Left lobe of liver (tissue), 2 donors: ENCODE data around the gene DNAH14. TPM values are rescaled to one million over a fixed set of nuclear protein-coding genes. Genes with fewer than 3 reads are reported as not detected.
"Not testable (repeated sequence)": the region's sequence is repeated elsewhere in the genome, so short reads cannot be mapped to it uniquely, and the experiment has no call there.

Source experiments
- ATAC-seq: fragments of 200-7000 bp; cut with Tn5 transposase; one replicate; pipeline ENCODE4 v1.9.1; 2020; ENCODE audit warnings: mild to moderate bottlenecking, moderate library complexity
- DNase-seq: peaks from one replicate; pipeline ENCODE4 v3.0.0-alpha.2; 2020; ENCODE audit warnings: low spot score
- total RNA-seq: library from RNA; stranded (reverse); gene quantifications from one replicate; pipeline ENCODE4 v1.2.1, GENCODE V29; 2021
- donor health status: DM: no; HTN: no; CAD: no; lungs with moderate emphysema.
- donor health status: DM: no; HTN: yes; CAD: no.

The DNAH14 gene
- total RNA-seq, 1 donor from 2014 or later: 5.9 TPM

DNA sequence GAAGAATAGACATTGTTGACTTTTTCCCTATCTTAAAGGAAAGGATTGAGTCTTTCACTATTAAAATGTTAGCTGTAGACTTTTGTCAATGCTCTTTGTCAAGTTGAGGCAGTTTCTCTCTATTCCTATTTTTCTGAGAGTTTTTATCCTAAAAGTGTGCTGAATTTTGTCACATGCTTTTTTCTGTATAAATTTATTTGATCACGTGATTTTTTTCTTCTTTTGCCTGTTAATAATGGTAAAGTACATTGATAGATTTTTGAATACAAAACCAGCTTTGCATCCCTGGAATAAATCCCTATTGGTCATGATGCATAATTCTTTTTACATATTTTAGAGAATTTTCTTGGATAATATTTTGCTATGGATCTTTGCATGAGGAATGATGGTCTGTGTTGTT, 60.1 kb downstream of the DNAH14 start:
- DNase-seq: no peak
- no peak for ATAC-seq

DNA sequence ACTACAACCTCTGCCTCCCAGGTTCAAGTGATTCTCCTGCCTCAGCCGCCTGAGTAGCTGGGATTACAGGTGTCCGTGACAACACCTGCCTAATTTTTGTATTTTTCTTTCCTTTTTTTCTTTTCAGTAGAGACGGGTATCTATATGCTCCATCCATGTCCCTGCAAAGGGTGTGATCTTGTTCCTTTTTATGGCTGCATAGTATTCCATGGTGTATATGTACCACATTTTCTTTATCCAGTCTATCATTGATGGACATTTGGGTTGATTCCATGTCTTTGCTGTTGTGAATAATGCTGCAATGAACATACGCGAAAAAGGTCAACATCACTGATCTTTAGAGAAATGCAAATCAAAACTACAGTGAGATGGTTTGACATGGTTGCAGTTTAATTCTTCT, 62.1 kb downstream of the DNAH14 start:
- not testable (repeated sequence) for DNase-seq, ATAC-seq

DNA sequence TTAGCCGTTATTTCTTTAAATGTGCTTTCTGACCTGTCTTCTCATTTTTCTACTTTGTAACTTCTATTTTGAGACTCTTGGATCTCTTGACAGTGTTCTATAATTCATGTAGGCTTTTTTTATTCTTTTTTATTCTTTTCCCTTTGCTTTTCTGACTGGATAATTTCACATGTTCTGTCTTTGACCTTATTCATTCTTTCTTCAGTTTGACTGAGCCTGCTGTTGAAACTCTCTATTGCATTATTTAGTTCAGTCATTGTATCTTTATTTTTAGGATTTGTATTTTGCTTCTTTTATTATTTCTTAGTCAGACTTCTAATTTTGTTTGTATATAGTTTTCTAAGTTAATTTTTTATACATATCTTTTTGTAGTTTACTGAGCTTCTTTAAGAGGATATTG, 66.1 kb downstream of the DNAH14 start:
- ATAC-seq (no peak), DNase-seq (no peak)

DNA sequence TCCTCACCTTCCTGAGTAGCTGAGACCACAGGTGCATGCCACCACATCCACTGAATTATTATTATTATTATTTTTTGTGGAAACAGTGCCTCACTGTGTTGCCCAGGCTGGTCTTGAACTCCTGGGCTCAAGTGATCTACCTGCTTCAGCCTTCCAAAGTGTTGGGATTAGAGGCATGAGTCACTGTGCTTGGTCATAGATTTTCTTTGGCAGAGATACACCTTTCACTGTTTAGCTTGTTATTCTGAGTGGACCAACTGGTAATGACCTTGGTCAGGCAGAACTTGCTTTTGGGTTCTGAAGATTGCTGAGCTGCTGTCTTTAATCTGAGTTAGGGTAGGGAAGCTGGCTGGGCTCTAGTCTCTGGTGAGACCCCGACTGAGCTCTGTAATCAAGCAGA, 66.8 kb downstream of the DNAH14 start:
- DNase-seq: no peak
- no peak for ATAC-seq

DNA sequence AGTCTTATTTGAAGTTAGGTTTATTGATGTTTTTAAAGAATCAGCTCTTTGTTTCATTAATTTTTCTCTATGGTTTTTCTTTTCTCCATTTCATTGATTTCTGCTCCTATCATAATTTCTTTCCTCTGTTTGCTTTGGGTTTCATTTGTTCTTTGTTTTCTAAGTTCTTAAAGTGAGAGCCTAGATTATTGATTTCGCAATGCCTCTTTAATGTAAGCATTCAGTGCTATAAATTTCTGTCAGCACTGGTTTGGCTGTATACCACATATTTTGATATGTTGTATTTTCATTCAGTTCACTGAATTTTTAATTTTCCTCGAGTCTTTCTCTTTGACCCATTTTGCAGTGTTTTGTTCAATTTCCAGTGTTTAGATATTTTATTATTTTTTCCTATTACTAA, 68.7 kb downstream of the DNAH14 start:
- ATAC-seq (no peak), DNase-seq (no peak)

DNA sequence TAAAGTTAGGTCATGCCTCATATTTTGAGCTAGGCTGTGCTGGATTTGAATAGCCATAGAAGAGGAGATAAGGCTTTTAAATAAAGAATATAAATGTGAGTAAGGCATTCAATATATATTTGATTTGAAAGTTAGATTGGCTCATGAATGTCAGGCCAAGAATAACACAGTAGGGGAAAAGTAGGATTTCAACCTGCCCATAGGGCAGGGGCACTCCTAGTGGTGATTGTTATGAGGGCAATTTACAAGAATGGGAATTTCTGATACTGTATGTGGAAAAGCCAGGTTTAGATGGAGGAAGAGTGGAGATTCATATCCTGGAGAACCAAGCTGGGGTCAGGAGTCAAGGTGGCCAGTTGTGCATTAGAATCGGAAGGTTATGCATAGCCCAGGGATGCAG, 74.9 kb downstream of the DNAH14 start:
- ATAC-seq (no peak), DNase-seq (no peak)

DNA sequence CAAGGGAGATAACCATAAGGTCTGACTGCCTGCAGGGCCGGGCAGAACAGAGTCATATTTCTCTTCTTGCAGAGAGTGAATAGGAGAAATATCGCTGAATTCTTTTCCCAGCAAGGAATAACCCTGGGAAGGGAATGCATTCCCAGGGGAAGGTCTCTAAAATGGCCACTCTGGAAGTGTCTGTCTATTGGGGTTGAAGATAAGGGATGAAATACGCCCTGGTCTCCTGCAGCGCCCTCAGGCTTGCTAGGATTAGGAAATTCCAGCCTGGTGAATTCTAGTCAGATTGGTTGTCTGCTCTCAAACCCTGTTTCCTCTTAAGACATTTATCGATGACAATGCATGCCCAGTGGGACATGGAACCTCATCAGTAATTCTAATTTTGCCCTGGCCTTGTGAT, 76.9 kb downstream of the DNAH14 start:
- not testable (repeated sequence) for DNase-seq, ATAC-seq

DNA sequence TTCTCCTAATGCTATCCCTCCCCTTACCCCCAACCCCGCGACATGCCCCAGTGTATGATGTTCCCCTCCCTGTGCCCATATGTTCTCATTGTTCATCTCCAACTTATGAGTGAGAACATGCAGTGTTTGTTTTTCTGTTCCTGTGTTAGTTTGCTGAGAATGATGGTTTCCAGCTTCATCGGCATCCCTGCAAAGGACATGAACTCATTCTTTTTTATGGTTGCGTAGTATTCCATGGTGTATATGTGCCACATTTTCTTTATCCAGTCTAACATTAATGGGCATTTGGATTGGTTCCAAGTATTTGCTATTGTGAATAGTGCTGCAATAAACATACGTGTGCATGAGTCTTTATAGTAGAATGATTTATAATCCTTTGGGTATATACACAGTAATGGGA, 78.6 kb downstream of the DNAH14 start:
- not testable (repeated sequence) for ATAC-seq, DNase-seq

DNA sequence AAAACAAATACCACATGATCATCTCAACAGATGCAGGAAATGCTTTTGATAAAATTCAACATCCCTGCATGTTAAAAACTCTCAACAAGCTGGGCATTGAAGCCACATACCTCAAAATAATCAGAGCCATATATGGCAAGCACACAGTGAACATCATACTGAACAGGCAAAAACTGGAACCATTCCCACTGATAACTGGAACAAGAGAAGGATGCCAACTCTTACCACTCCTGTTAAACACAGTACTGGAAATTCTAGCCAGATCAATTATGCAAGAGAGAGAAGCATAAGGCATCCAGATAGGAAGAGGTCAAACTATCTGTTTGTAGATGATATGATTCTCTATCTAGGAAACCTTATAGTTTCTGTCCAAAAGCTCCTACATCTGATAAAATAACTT, 91.6 kb downstream of the DNAH14 start:
- no peak for DNase-seq

DNA sequence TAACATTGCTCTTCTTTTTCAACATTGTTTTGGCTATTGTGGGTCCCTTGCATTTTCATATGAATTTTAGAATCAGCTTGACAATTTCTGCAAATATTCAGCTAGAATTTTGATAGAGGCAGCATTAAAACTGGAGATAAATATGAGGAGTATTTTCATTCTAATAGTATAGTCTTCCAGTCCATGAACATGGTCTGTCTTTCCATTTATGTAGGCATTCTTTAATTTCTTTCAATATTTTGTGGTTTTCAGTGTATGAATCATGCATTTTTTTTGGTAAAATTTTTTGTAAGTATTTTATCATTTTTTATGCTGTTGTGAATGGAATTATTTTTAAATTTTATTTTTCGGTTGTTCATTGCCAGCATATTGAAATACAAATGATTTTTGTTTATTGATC, 97.2 kb downstream of the DNAH14 start:
- ATAC-seq: no peak
- no peak for DNase-seq

More for the DNA sequence above, 91.6 kb downstream of the DNAH14 start:
- peak; percentile 67 for ATAC-seq

DNA sequence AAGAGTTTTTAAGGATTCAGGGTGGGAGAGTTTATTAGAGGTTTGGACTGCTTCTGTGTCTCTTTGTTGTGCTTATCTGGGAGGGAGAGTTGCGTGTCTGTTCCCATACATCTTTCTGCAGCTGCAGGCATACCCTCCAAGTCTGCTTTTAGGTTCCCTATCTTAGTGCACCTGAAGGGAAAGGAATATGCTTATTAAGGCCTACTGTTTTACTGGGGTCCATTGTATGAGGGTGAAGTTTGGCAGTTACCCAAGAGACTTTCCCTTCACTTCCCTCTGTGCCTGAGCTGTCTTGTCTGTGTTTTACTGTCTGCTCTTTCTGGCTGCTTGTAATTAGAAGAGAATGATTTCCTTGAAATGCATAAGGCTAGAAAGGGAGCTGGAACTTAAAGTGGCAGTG, 107.0 kb downstream of the DNAH14 start:
- ATAC-seq, DNase-seq: not testable (repeated sequence)

DNA sequence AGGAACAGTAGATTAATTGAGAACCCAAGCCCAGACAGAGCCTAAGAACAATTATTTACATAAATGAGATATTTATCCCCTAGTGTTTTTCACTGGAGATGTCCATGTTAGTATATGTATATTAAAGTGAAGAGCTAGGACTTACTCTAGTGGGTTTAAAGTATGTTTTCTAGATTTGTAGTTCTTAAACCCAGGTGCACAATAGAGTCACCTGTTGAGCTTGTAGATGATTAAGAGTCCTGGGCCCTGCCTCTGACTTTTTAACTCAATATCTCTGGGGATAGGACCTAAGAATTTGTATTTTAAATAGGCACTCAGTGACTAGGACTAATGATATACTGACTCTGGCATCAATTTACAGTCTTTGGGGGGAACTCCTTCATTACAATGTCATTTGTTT, 112.8 kb downstream of the DNAH14 start:
- no peak for DNase-seq
- ATAC-seq: no peak

DNA sequence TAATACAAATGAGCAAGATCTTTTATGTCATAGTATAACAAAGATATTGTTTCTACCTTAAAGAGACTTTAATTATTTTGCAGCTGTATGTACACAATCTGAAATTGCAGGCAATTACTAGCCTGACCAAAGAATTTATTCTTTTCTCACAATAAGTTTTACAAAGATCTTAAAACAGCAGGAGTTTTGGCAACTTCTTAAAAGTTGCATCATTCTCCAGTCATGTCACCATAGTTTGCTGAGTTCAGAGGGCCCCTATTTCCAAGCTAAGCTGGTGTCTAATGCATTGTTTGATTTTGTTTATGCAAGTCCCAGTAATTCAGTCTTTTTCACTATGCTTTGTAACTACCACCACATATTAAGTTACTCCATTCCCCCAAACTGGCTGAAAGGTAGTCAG, 114.8 kb downstream of the DNAH14 start:
- no peak for DNase-seq
- peak; percentile 45 for ATAC-seq

DNA sequence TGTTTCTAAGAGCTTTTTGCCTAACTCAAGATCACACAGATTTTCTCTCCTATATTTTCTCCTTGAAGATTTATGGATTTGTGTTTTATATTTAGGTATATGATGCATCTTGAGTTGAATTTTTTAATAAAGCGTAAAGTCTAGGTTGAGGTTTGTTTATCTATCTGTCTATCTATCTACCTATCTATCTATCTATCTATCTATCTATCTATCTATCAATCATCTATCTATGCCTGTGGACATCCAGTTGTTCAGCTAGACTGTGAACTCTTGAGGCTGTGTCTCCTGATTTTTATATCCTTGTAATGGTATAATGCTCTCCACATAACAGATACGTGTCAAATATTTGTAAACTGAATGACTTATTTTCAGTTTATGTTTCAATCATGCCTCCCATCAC, 120.1 kb downstream of the DNAH14 start:
- ATAC-seq: no peak
- DNase-seq: no peak

DNA sequence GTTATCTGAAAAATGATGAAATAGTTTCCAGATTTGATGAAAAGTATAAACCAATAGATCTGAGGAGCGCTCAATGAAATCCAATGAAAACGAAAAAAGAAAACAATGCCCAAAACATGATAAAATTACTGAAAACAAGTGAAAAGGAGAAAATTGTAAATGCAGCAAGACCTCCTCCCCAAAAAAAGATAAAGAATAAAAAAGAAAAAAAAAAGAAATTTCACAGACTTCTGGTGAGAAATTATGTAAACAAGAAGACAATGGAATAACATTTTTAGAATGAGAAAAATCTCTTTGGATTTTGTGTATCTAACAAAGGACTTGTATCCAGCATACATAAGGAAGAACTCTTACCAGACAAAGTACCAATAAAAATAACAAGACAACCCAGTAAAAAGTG, 134.2 kb downstream of the DNAH14 start:
- DNase-seq: no peak
- no peak for ATAC-seq

DNA sequence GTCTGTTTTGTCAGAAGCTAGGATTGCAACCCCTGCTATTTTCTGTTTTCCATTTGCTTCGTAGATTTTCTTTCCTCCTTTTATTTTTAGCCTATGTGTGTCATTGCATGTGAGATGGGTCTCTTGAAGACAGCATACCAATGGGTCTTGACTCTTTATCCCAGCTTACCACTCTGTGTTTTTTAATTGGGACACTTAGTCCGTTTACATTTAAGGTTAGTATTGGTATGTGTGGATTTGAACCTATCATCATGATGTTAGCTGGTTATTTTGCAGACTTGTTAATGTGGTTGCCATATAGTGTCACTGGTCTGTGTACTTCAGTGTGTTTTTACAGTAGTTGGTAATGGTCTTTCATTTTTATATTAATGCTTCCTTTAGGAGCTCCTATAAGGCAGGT, 141.5 kb downstream of the DNAH14 start:
- ATAC-seq: no peak
- no peak for DNase-seq

DNA sequence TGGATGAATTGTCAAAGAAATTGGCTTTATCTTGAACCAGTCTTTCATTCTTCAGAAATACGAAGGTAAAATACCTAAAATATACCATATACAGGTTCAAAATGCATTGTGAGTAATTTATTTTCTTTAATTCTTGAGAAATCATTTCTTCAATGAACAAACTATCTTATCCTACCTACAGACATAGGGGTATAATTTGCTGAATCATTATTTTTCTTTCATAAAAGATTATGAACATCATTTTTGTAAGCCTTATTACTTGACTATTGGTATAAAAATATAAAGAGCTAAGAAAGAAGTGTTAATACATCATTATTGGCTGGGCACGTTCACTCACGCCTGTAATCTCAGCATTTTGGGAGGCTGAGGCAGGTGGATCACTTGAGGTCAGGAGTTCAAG, 167.7 kb downstream of the DNAH14 start:
- ATAC-seq (no peak), DNase-seq (no peak)

DNA sequence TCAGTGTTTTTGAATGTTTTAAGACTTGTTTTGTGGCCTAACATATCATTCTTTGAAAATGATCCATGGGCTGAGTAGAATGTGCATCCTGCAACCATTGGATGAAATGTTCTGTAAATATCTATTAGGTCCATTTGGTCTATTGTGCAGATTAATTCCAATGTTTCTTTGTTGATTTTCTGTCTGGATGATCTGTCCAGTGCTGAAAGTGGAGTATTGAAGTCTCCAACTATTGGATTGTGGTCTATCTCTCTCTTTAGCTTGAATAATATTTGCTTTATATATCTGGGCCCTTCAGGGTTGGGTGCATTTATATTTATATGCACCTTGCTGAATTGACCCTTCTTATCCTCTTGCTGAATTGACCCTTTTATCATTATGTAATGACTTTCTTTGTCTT, 181.5 kb downstream of the DNAH14 start:
- no peak for ATAC-seq
- DNase-seq: no peak

DNA sequence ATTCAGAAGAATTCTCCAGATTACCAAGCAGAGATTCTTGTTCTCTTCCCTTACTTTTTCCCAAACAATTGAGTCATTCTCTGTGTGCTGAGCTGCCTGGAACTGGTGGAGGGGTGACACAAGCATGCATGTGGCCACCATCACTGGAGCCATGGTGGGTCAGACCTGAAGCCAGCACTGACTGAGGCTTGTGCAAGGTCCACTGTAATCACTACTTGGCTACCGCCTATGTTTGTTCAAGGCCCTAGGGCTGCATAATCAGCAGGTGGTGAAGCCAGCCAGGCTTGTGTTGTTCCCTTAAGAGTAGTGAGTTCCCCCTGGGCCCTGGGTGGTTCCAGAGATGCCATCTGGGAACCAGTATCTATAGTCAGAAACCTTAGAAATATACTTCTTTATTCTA, 183.8 kb downstream of the DNAH14 start:
- ATAC-seq (peak; percentile 93), DNase-seq (no peak)

DNA sequence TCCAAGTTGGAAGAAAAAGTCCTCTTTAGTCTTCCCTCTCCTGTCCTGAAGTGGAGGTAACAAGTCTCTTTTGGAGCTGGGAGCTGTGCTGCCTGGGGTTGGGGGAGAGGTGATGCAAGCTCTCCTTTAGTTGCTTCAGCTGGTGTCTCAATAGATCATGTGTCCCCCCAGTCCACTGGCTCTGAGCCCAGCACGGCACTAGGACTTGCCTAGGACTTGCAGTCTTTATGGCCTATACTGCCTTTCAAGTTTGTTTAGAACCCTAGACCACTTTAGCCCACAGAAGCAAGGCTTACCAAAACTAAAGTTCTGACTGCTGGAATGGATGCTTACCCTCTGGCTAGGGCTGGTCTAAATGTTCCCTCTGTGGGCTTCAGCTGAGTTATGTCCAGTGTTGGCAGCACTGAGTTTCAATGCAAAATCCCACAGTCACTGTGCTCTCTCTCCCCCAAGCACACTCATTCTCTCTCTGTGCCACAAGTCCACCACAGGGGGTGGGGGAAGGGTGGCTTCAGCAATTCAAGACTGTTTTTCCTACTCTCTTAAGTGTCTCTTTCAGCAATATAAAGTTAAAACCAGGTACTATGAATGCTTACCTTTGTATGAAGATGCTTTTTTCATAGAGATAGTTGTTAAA, 185.0 kb downstream of the DNAH14 start:
- DNase-seq (no peak), ATAC-seq (no peak)

DNA sequence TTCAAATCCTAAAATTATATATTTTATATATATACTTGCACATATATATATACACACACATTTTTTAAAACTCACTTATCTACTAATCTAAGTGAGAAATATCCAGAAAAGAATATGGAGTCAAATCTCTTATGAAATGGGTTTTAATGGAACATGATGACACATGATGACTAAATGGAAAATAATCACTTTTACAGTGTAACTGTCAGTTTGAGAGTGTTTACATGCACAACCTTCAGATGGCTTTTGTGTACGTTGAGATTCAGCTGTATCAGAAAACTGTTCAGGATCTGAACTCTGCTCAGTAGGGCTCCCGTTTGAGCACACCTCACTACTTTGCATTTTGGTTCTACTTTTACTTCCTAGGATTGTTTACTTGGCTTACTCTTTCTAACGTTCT, 189.8 kb downstream of the DNAH14 start:
- DNase-seq (no peak), ATAC-seq (no peak)

DNA sequence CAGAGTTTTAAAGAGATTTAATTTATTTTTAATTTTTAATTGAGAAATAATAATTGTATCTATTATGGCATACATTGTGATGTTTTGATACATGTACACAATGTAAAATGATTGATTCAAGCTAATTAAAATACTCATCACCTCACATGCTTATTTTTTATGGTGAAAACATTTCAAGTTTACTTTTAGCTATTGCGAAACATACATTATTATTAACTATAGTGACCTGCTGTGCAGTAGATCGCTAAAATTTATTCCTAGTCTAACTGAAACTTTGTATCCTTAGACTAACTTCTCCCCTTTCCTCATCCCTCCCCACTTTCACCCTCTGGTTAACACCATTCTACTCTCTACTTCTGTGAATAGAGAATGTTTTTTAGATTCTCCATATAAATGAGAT, 191.6 kb downstream of the DNAH14 start:
- ATAC-seq: no peak

DNA sequence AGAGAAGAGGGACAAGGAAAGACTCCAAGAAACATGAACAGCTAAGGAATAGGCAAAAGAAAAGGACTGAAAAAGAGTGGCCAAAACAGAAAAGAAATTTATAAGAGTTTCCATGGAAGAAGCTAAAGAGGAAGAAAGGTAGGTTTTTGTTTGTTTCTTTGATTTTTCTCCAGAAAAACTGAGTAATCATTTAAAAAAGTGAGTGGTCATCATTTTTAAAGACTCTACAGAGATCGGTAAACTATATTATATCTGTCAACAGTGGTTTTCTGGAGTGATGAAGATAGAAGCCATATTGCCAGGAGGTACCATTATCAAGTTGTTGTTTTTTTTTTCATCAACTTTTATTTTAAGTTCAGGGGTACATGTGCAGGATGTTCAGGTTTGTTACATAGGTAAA, 202.4 kb downstream of the DNAH14 start:
- DNase-seq (no peak), ATAC-seq (no peak)

More for the DNA sequence above, 191.6 kb downstream of the DNAH14 start:
- DNase-seq: no peak
